Caco-2 (cell line): ENCODE measurements around the gene AXL. TPM values are rescaled to one million over a fixed set of nuclear protein-coding genes. Genes with fewer than 3 reads are reported as not detected.

Source experiments
- BruUV-seq: library from RNA; stranded (reverse); fragments of 400-500 nt; replicated peaks from 2 replicates; lab custom pipeline; 2021; lab: Mats Ljungman, UMichigan
- CTCF ChIA-PET: fragments of 300-600 bp; sonication (Branson Sonifier 250); formaldehyde crosslinking; loops from one replicate; lab custom pipeline; 2022; ENCODE audit warnings: antibody characterized with exemption; lab: Charles Lee
- POLR2A ChIA-PET: fragments of 300-600 bp; sonication (Branson Sonifier 250); formaldehyde crosslinking; loops from one replicate; lab custom pipeline; 2022; ENCODE audit warnings: antibody characterized with exemption; lab: Charles Lee
- DNase-seq, 2 experiments: peaks; one replicate each; pipeline versions ENCODE4 v3.0.0 to v3.0.0-alpha.2; 2020 to 2022
- H3K27me3 ChIP-seq: replicated peaks from 2 replicates; pipeline ENCODE4 v1.6.0; 2011; ENCODE audit warnings: low read length; ENCODE audit not compliant: control insufficient read depth, insufficient read depth
- H3K36me3 ChIP-seq: 2 replicates; pipeline ENCODE4 v1.5.1; 2011; ENCODE audit warnings: low read length; ENCODE audit not compliant: control insufficient read depth, insufficient read depth
- H3K4me1 ChIP-seq: fragments of 250-450 bp; sonication (Bioruptor Pico); 2 replicates; pipeline ENCODE4 v1.5.1; 2020; ENCODE audit warnings: mild to moderate bottlenecking
- H3K4me3 ChIP-seq: 2 replicates; pipeline ENCODE4 v1.5.1; 2011; ENCODE audit warnings: low read depth, mild to moderate bottlenecking, control low read depth, low read length
- H3K9me3 ChIP-seq: fragments of 250-450 bp; sonication (Bioruptor Pico); 2 replicates; pipeline ENCODE4 v1.5.1; 2020; ENCODE audit warnings: mild to moderate bottlenecking, moderate library complexity
- H3K27ac Mint-ChIP-seq: one replicate; pipeline ENCODE4 v1.8.0; 2022; ENCODE audit warnings: mixed read lengths; ENCODE audit not compliant: unreplicated experiment
- H3K27me3 Mint-ChIP-seq: one replicate; pipeline ENCODE4 v1.8.0; 2022; ENCODE audit warnings: mixed read lengths; ENCODE audit not compliant: insufficient read depth, unreplicated experiment
- H3K36me3 Mint-ChIP-seq: one replicate; pipeline ENCODE4 v1.8.0; 2022; ENCODE audit warnings: mild to moderate bottlenecking, mixed read lengths; ENCODE audit not compliant: insufficient read depth, unreplicated experiment
- H3K4me1 Mint-ChIP-seq: one replicate; pipeline ENCODE4 v1.8.0; 2022; ENCODE audit warnings: low read depth, mixed read lengths; ENCODE audit not compliant: unreplicated experiment
- H3K4me3 Mint-ChIP-seq: one replicate; pipeline ENCODE4 v1.8.0; 2022; ENCODE audit warnings: mild to moderate bottlenecking, moderate library complexity, mixed read lengths; ENCODE audit not compliant: unreplicated experiment
- H3K9me3 Mint-ChIP-seq: one replicate; pipeline ENCODE4 v1.8.0; 2022; ENCODE audit warnings: mixed read lengths; ENCODE audit not compliant: unreplicated experiment
- intact Hi-C: fragments of 100-400 bp; cut with micrococcal nuclease; formaldehyde crosslinking; loops from one replicate; pipeline ENCODE4 v1.10.0; 2022; ENCODE audit not compliant: unreplicated experiment
- total RNA-seq: library from RNA; stranded (reverse); gene quantifications from 2 replicates; pipeline ENCODE4 v1.2.3, GENCODE V29; 2022
- TF ChIP-seq, protein P1 (sequence below), 2 experiments: fragments of 200-600 bp in 1 of 2; IDR thresholded peaks; 1 replicate in 1 of 2; 2 replicates in 1 of 2; pipeline versions ENCODE4 v1.5.1 to v1.8.0; 2011 to 2022; ENCODE audit warnings: antibody characterized with exemption in 1 of 2, control low read depth in 1 of 2, inconsistent platforms in 1 of 2, low read depth in 1 of 2, low read length in 1 of 2, mild to moderate bottlenecking in 1 of 2, moderate library complexity in 1 of 2; ENCODE audit not compliant: insufficient read depth in 1 of 2, severe bottlenecking in 1 of 2, unreplicated experiment in 1 of 2

The AXL gene
- total RNA-seq, 1 experiment from 2014 or later = 1.2 TPM

DNA sequence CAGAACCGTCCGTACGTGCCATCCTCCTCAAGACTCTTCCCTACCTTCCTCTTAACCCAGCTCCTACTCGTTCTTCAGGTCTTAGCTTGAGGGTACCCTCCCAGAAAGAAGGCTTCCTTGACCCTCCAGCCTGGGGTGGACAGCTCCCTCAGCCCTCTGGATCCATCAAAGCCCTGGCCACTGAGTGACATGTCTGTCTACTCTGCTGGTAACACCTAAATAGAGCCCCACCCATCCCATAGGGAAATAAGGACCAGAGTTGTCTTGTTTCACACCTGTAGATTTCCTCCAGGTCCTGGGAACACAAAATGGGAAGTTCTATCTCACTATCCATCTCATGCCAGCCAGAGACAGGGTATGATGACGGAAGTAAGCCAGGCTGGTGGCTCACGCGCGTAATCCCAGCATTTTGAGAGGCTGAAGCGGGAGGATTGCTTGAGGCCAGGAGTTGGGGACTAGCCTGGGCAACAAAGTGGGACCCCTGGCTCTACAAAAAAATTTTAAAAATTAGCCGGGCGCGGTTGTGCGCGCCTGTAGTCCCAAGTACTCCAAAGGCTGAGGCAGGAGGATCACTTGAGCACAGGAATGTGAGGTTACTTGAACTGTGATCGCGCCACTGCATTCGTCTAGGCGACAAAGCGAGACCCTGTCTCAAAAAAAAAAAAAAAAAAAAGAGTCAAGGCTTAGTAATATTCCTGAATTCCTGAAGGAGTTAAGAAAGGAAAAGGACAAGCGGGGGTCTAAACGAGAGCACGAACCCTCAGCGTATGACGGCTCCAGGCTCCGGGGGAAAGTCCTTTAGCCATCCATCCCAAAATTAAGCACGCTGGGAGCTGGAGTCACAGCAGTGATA lies 90.4 kb downstream of the AXL start:
- peaks cover 7% of the 10 kb centered on the region for H3K4me1 Mint-ChIP-seq
- ChIA-PET POLR2A (interaction anchor here (1.3 kb wide), 1 partner anchor 45 kb away, joined by 4 read pairs; the partner anchor contains the start of gene HNRNPUL1), CTCF (interaction anchor here (0.6 to 1.6 kb wide), 4 partner anchors 16 to 116 kb away, joined by 3 to 6 read pairs (median 4); partner anchors contain the start of genes CYP2S1 and HNRNPUL1)
- H3K4me3 Mint-ChIP-seq = peak overlapping the region; percentile 92
- Histone ChIP-seq H3K9me3 (no peaks in the 10 kb centered on the region), H3K4me3 (peak overlapping the region; percentile 64), H3K4me1 (peaks cover 17% of the 10 kb centered on the region), H3K27me3 (no peaks in the 10 kb centered on the region), H3K36me3 (peaks cover 5% of the 10 kb centered on the region)
- H3K36me3 Mint-ChIP-seq = peaks cover 84% of the 10 kb centered on the region
- peak overlapping the region; percentile 95 for H3K27ac Mint-ChIP-seq
- H3K9me3 Mint-ChIP-seq = no peaks in the 10 kb centered on the region
- H3K27me3 Mint-ChIP-seq = no peaks in the 10 kb centered on the region
- intact Hi-C loops = loop anchor here (1.0 to 2.0 kb wide), 2 partner anchors 44 to 183 kb away; partner anchors contain the start of gene TGFB1
- BruUV-seq = TSS peak; percentile 81
- no peak for DNase-seq
- TF ChIP-seq, protein P1, sequence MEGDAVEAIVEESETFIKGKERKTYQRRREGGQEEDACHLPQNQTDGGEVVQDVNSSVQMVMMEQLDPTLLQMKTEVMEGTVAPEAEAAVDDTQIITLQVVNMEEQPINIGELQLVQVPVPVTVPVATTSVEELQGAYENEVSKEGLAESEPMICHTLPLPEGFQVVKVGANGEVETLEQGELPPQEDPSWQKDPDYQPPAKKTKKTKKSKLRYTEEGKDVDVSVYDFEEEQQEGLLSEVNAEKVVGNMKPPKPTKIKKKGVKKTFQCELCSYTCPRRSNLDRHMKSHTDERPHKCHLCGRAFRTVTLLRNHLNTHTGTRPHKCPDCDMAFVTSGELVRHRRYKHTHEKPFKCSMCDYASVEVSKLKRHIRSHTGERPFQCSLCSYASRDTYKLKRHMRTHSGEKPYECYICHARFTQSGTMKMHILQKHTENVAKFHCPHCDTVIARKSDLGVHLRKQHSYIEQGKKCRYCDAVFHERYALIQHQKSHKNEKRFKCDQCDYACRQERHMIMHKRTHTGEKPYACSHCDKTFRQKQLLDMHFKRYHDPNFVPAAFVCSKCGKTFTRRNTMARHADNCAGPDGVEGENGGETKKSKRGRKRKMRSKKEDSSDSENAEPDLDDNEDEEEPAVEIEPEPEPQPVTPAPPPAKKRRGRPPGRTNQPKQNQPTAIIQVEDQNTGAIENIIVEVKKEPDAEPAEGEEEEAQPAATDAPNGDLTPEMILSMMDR (IDR thresholded peaks at IDR 0.05; ENCODE audit: insufficient read depth in 1 of 2, low read depth in 1 of 2, low read length in 1 of 2, severe bottlenecking in 1 of 2, unreplicated experiment in 1 of 2) = no peak

DNA sequence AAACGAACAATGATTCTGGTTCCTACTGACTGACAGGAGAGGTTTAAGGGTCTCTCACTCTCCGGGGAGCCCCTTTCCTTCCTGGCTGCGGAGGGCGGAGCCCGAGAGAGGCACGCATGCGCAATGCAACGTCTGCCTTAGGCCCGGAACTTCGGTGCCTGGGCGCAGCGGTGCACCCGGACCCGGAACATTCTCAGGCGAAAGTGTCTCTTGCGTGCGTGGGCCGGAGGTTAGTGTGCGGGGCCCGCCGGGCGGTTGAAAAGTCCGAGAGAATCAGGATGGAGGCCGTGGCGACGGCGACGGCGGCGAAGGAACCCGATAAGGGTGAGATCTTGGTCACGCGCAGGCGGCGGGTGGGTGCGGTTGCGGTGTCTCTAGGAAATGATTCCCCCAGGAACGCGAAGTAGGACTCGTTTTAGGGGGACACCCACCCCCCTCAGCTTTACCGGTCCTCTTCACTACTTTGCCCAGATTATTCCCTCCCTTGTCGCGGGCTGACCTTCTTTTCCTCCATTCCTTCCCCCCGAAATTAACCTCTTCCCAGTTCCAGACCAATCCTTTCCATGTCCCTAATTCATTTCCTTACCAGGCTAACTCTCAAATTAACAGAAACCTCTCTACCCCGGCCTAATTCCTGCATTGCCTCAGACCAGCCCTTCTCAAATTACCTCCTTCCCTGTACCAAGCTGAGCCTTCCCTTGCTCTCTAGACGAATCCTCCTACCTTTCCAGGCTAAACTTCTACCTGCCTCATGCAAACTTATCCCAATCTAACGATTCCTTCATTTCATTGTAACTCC lies 91.2 kb downstream of the AXL start, which contains the start of gene CCDC97:
Gene CCDC97 (plus strand): TSS at position 140 of the 799 bp plus-strand sequence. CDS start 139 bp downstream, at position 279.
- intact Hi-C loops = loop anchor here (1.0 kb wide), 1 partner anchor 43 kb away; the partner anchor contains the start of gene TGFB1

More for the DNA sequence above, 91.2 kb downstream of the AXL start, which contains the start of gene CCDC97:
- Mint-ChIP-seq H3K27me3 (no peaks in the 10 kb centered on the region), H3K4me1 (peaks cover 7% of the 10 kb centered on the region), H3K36me3 (peaks cover 77% of the 10 kb centered on the region), H3K27ac (peak within 1 kb of the TSS; percentile 95), H3K4me3 (peak within 1 kb of the TSS; percentile 92), H3K9me3 (no peaks in the 10 kb centered on the region)
- 0 out of 2 replicates have a peak, but pooled peaks cover 2% of the 10 kb centered on the region for H3K36me3 ChIP-seq
- TF ChIP-seq, protein P1 (IDR thresholded peaks at IDR 0.05; ENCODE audit: insufficient read depth in 1 of 2, low read depth in 1 of 2, low read length in 1 of 2, severe bottlenecking in 1 of 2, unreplicated experiment in 1 of 2) = no peak
- peaks cover 17% of the 10 kb centered on the region for H3K4me1 ChIP-seq
- POLR2A ChIA-PET = interaction anchor here (0.6 kb wide), 1 partner anchor 69 kb away, joined by 4 read pairs; no protein-coding TSS in a partner anchor
- CTCF ChIA-PET = interaction anchor here (0.5 to 1.1 kb wide), 3 partner anchors 11 to 55 kb away, joined by 3 to 4 read pairs (median 3); no protein-coding TSS in a partner anchor
- peak within 1 kb of the TSS; percentile 64 for H3K4me3 ChIP-seq
- peak; percentile 86 to 90 for DNase-seq
- no peaks in the 10 kb centered on the region for H3K27me3 ChIP-seq
- TSS peak; percentile 55 for BruUV-seq
- H3K9me3 ChIP-seq = no peaks in the 10 kb centered on the region
